NCI-H1436 (cell line): ENCODE measurements around the gene OR6S1.
"Not testable (repeated sequence)": the region's sequence is repeated elsewhere in the genome, so short reads cannot be mapped to it uniquely, and the experiment has no call there.

Experiments used
- DNase-seq: peaks from one replicate; lab custom pipeline; 2025; lab: John Stamatoyannopoulos, UW

OR6S1 gene

GRCh38 chr14:20668969-20669368 lies 27.5 kb upstream of the OR6S1 start:
- no peak for DNase-seq

- DNase-seq, result no peak
These were observed 26.5 kb upstream of the OR6S1 start for GRCh38 chr14:20667957-20668356.

GRCh38 chr14:20666400-20666961 lies 25.0 kb upstream of the OR6S1 start:
- DNase-seq, result not testable (repeated sequence)

- no peak for DNase-seq
These were observed 21.7 kb upstream of the OR6S1 start for GRCh38 chr14:20662968-20663732.

- DNase-seq, result no peak
These were observed 19.7 kb upstream of the OR6S1 start for GRCh38 chr14:20661197-20661596.

- no peak for DNase-seq
These were observed 18.4 kb upstream of the OR6S1 start for GRCh38 chr14:20659813-20660395.

GRCh38 chr14:20659336-20659735 lies 17.8 kb upstream of the OR6S1 start:
- DNase-seq, result no peak

- no peak for DNase-seq
These were observed 16.8 kb upstream of the OR6S1 start for GRCh38 chr14:20658246-20658645.

GRCh38 chr14:20657216-20658211 lies 16.0 kb upstream of the OR6S1 start:
- DNase-seq, result no peak

GRCh38 chr14:20656274-20656673 lies 14.8 kb upstream of the OR6S1 start:
- DNase-seq, result no peak

- DNase-seq, result no peak
These were observed 14.4 kb upstream of the OR6S1 start for GRCh38 chr14:20655851-20656250.

GRCh38 chr14:20652996-20653975 lies 11.8 kb upstream of the OR6S1 start:
- no peak for DNase-seq

GRCh38 chr14:20645481-20645880 lies 4.0 kb upstream of the OR6S1 start:
- DNase-seq, result no peak

- DNase-seq, result no peak
These were observed 3.0 kb upstream of the OR6S1 start for GRCh38 chr14:20644520-20644919.

- not testable (repeated sequence) for DNase-seq
These were observed 1.3 kb upstream of the OR6S1 start for GRCh38 chr14:20642755-20643154.

- no peak for DNase-seq
These were observed 691 bp upstream of the OR6S1 start for GRCh38 chr14:20642182-20642581.

- DNase-seq, result no peak
These were observed 8.4 kb downstream of the OR6S1 start for GRCh38 chr14:20632831-20633691.

- no peak for DNase-seq
These were observed 9.1 kb downstream of the OR6S1 start for GRCh38 chr14:20632448-20632830.

- DNase-seq, result no peak
These were observed 9.6 kb downstream of the OR6S1 start for GRCh38 chr14:20631880-20632389.
